ENCODE data around the gene TSTD2.

The TSTD2 gene

GRCh38 chr9:97551308-97551707 lies 81.9 kb downstream of the TSTD2 start:
- intact Hi-C loops (cut with DNase I) = no loop called here

GRCh38 chr9:97550386-97550785 lies 82.8 kb downstream of the TSTD2 start:
- intact Hi-C loops (cut with DNase I) = no loop called here
- DNase-seq = no peak

More at GRCh38 chr9:97551308-97551707, 81.9 kb downstream of the TSTD2 start:
- DNase-seq = no peak
